ENCODE measurements around the gene GPC6. TPM values are rescaled to one million over a fixed set of nuclear protein-coding genes. Genes with fewer than 3 reads are reported as not detected.

The GPC6 gene
- total RNA-seq, 1 donor from 2014 or later, result 42.9 TPM

DNA sequence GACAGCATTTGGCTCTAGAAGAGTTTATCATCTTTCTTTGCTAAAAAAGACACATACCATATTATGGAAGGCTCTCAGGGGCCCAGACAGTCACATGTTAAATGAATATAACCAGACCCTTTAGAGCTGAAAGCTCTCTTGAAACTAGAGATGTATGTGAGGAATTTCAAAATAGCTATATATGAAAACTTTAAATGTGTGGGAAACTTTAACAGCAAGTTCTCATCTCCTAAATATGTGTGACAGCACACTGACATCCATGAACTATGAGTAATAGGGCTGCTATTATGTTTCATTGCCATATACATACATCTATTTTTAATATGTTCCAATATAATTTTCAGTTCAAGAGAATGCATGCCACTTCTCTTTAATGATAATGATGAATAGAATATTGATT is 509.5 kb downstream of the GPC6 start:
- no peaks in the 10 kb centered on the region for H4K20me1 ChIP-seq (ENCODE audit: low read depth)
- no peak overlapping the region for H3K4me3 Mint-ChIP-seq
- no peaks in the 10 kb centered on the region for H3K79me2 ChIP-seq (ENCODE audit: low read depth)

DNA sequence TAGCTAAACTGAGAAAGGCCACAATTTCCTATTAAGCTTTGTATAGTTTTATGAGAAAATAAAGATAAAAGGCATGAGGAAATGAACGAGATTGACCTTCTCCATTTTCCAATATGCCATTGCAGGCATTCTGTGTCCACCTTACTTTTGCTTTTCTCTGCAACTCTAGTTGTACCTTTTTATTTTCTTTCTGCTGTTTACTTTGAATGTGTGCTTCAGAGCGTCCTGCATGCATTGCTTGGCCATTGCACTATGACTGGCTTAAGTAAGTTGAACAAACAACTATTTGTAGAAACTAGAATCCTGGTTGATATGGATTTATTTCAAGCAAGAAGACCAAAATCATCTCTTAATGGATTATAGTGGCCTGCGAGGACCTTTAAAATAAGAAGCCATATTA is 510.3 kb downstream of the GPC6 start:
- Histone ChIP-seq H3K9me3 (ENCODE audit: low read depth) (no peaks in the 10 kb centered on the region), H4K20me1 (ENCODE audit: low read depth) (no peaks in the 10 kb centered on the region), H3K9ac (no peak overlapping the region), H2AFZ (replicated peaks) (no peak overlapping the region), H3K4me2 (no peak overlapping the region), H3K27me3 (no peaks in the 10 kb centered on the region), H3K4me3 (no peak overlapping the region), H3K4me1 (no peaks in the 10 kb centered on the region), H3K79me2 (ENCODE audit: low read depth) (no peaks in the 10 kb centered on the region), H3K27ac (no peak overlapping the region), H3F3A (ENCODE audit: low read depth) (no peaks in the 10 kb centered on the region), H3K36me3 (no peaks in the 10 kb centered on the region)
- no peaks in the 10 kb centered on the region for H3K4me1 Mint-ChIP-seq
- no peak for DNase-seq (ENCODE audit: low spot score)
- H3K4me3 Mint-ChIP-seq, result no peak overlapping the region
- no peaks in the 10 kb centered on the region for H3K36me3 Mint-ChIP-seq
- H3K27me3 Mint-ChIP-seq (ENCODE audit: insufficient read depth, low read depth), result no peaks in the 10 kb centered on the region
- H3K27ac Mint-ChIP-seq, result no peak overlapping the region
- no peaks in the 10 kb centered on the region for H3K9me3 Mint-ChIP-seq
- TF ChIP-seq, protein P1, sequence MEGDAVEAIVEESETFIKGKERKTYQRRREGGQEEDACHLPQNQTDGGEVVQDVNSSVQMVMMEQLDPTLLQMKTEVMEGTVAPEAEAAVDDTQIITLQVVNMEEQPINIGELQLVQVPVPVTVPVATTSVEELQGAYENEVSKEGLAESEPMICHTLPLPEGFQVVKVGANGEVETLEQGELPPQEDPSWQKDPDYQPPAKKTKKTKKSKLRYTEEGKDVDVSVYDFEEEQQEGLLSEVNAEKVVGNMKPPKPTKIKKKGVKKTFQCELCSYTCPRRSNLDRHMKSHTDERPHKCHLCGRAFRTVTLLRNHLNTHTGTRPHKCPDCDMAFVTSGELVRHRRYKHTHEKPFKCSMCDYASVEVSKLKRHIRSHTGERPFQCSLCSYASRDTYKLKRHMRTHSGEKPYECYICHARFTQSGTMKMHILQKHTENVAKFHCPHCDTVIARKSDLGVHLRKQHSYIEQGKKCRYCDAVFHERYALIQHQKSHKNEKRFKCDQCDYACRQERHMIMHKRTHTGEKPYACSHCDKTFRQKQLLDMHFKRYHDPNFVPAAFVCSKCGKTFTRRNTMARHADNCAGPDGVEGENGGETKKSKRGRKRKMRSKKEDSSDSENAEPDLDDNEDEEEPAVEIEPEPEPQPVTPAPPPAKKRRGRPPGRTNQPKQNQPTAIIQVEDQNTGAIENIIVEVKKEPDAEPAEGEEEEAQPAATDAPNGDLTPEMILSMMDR (IDR thresholded peaks at IDR 0.05), result no peak
- TF ChIP-seq EZH2 (IDR thresholded peaks at IDR 0.05) (no peak), EZH2phosphoT487 (IDR thresholded peaks at IDR 0.05) (no peak)

More for the DNA sequence above, 509.5 kb downstream of the GPC6 start:
- H3K36me3 Mint-ChIP-seq, result no peaks in the 10 kb centered on the region
- no peaks in the 10 kb centered on the region for H3K9me3 Mint-ChIP-seq
- Histone ChIP-seq H3F3A (ENCODE audit: low read depth) (no peaks in the 10 kb centered on the region), H3K9me3 (ENCODE audit: low read depth) (no peaks in the 10 kb centered on the region), H3K27ac (no peak overlapping the region), H3K4me1 (no peaks in the 10 kb centered on the region), H3K4me2 (no peak overlapping the region), H3K4me3 (no peak overlapping the region), H3K9ac (no peak overlapping the region), H3K27me3 (no peaks in the 10 kb centered on the region), H3K36me3 (no peaks in the 10 kb centered on the region), H2AFZ (replicated peaks) (no peak overlapping the region)
- no peak overlapping the region for H3K27ac Mint-ChIP-seq
- no peak for DNase-seq (ENCODE audit: low spot score)
- TF ChIP-seq EZH2 (IDR thresholded peaks at IDR 0.05), result no peak
- TF ChIP-seq, protein P1 (IDR thresholded peaks at IDR 0.05), result no peak
- no peak for TF ChIP-seq EZH2phosphoT487 (IDR thresholded peaks at IDR 0.05)
- H3K4me1 Mint-ChIP-seq, result no peaks in the 10 kb centered on the region
- no peaks in the 10 kb centered on the region for H3K27me3 Mint-ChIP-seq (ENCODE audit: insufficient read depth, low read depth)

DNA sequence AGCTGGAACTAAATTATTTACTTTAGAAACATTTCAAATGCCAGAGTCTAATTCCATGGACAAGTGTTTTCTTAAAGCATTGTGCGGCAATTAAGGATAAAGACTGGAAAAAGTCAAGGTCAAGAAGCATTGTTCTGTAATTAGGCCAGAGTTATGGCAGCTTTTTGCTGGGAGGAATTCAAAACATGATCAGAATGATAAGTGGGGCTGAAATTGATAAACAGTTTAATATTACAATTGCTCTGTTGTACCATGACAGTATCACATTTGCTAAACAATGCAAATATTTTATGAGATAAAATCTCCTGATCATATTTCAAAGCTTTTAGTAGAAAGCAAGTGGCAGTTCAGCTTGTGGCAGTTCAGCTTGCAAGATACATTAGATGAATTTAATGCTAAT is 513.7 kb downstream of the GPC6 start:
- H3F3A ChIP-seq (ENCODE audit: low read depth), result no peaks in the 10 kb centered on the region
- H3K4me3 ChIP-seq, result no peak overlapping the region
- TF ChIP-seq, protein P1 (IDR thresholded peaks at IDR 0.05), result no peak
- no peak for TF ChIP-seq EZH2 (IDR thresholded peaks at IDR 0.05)
- no peak for TF ChIP-seq EZH2phosphoT487 (IDR thresholded peaks at IDR 0.05)
- H3K27me3 ChIP-seq, result no peaks in the 10 kb centered on the region
- H3K9ac ChIP-seq, result no peak overlapping the region
- peaks cover 4% of the 10 kb centered on the region for H3K4me1 Mint-ChIP-seq
- H2AFZ ChIP-seq (replicated peaks), result no peak overlapping the region
- no peaks in the 10 kb centered on the region for H3K79me2 ChIP-seq (ENCODE audit: low read depth)
- H3K36me3 ChIP-seq, result no peaks in the 10 kb centered on the region
- no peaks in the 10 kb centered on the region for H3K4me1 ChIP-seq
- DNase-seq (ENCODE audit: low spot score), result no peak
- no peak overlapping the region for H3K4me3 Mint-ChIP-seq
- no peak overlapping the region for H3K4me2 ChIP-seq
- no peaks in the 10 kb centered on the region for H3K9me3 ChIP-seq (ENCODE audit: low read depth)
- H4K20me1 ChIP-seq (ENCODE audit: low read depth), result no peaks in the 10 kb centered on the region
- no peaks in the 10 kb centered on the region for H3K27me3 Mint-ChIP-seq (ENCODE audit: insufficient read depth, low read depth)
- H3K27ac Mint-ChIP-seq, result no peak overlapping the region
- no peaks in the 10 kb centered on the region for H3K9me3 Mint-ChIP-seq
- no peak overlapping the region for H3K27ac ChIP-seq
- no peaks in the 10 kb centered on the region for H3K36me3 Mint-ChIP-seq

Measured in neural progenitor cell (in vitro differentiated cells).